HepG2 (cell line): ENCODE results near the gene DDX49. TPM values are rescaled to one million over a fixed set of nuclear protein-coding genes. Genes with fewer than 3 reads are reported as not detected.

ENCODE experiments used
- ATAC-seq: fragments of 200-7000 bp; cut with Tn5 transposase; 3 replicates; pipeline ENCODE4 v1.9.1; 2020; ENCODE audit warnings: mild to moderate bottlenecking, moderate library complexity
- BruUV-seq: library from RNA; stranded (reverse); fragments of 400-500 nt; replicated peaks from 2 replicates; lab custom pipeline; 2021; lab: Mats Ljungman, UMichigan
- CTCF ChIA-PET: fragments of 300-600 bp; formaldehyde crosslinking; extraction: SDS; loops from one replicate; lab custom pipeline; 2021; ENCODE audit warnings: low total read pairs, inconsistent platforms, low intra/inter-chr PET ratio; lab: Yijun Ruan, JAX
- POLR2A ChIA-PET: fragments of 350-600 bp; sonication (Branson Sonifier 250); formaldehyde crosslinking; loops from one replicate; lab custom pipeline; 2020; ENCODE audit warnings: antibody characterized with exemption, inconsistent platforms; lab: Yijun Ruan, JAX
- DNase-seq: peaks from one replicate; pipeline ENCODE4 v3.0.0-alpha.2; 2015; ENCODE audit warnings: low spot score
- FAIRE-seq: peaks from 3 replicates; lab custom pipeline; 2011; peaks lifted over from hg19 to GRCh38; lab: Jason Lieb, UNC
- H2AFZ ChIP-seq: one replicate; pipeline ENCODE4 v1.6.1; 2011; ENCODE audit warnings: low read length, inconsistent platforms
- H3K27ac ChIP-seq: fragments of 300-600 bp; 3 replicates; pipeline ENCODE4 v1.8.0; 2011; ENCODE audit warnings: mixed run types, mild to moderate bottlenecking, mixed read lengths, low read length, inconsistent platforms; ENCODE audit not compliant: insufficient read depth; ENCODE audit errors: extremely low read length
- H3K27me3 ChIP-seq, 2 experiments: fragments of 200-600 bp in 1 of 2; 2 replicates in 1 of 2; 3 replicates in 1 of 2; pipeline versions ENCODE4 v1.6.0 to v1.8.0; 2011; ENCODE audit warnings: low read length in 2 of 2, mild to moderate bottlenecking in 2 of 2, moderate library complexity in 2 of 2, inconsistent platforms in 1 of 2; ENCODE audit not compliant: insufficient read depth in 2 of 2, control insufficient read depth in 1 of 2
- H3K36me3 ChIP-seq, 2 experiments: fragments of 200-600 bp in 1 of 2; replicated peaks in 1 of 2; 2 replicates in 1 of 2; 3 replicates in 1 of 2; pipeline versions ENCODE4 v1.5.1 to v1.8.0; 2011; ENCODE audit warnings: low read length in 2 of 2, inconsistent platforms in 1 of 2; ENCODE audit not compliant: insufficient read depth in 2 of 2, control insufficient read depth in 1 of 2
- H3K4me1 ChIP-seq: 2 replicates; pipeline ENCODE4 v1.5.1; 2012; ENCODE audit warnings: low read length, inconsistent platforms; ENCODE audit not compliant: insufficient read depth
- H3K4me2 ChIP-seq: 2 replicates; pipeline ENCODE4 v1.6.0; 2011; ENCODE audit warnings: low read depth, low read length, inconsistent platforms
- H3K4me3 ChIP-seq, 3 experiments: fragments of 200-600 bp in 1 of 3; sonication (generic), shearing (Covaris generic) in 1 of 3; replicated peaks in 1 of 3; 2 replicates each; pipeline ENCODE4 v1.5.1; 2011 to 2016; ENCODE audit warnings: low read length in 3 of 3, inconsistent platforms in 2 of 3, low read depth in 2 of 3, mild to moderate bottlenecking in 2 of 3, control low read depth in 1 of 3, mixed read lengths in 1 of 3; ENCODE audit not compliant: insufficient read depth in 1 of 3
- H3K79me2 ChIP-seq: one replicate; pipeline ENCODE4 v1.6.1; 2011; ENCODE audit warnings: low read length, inconsistent platforms; ENCODE audit not compliant: insufficient read depth
- H3K9ac ChIP-seq: 2 replicates; pipeline ENCODE4 v1.6.0; 2011; ENCODE audit warnings: mild to moderate bottlenecking, low read depth, low read length, inconsistent platforms; ENCODE audit not compliant: insufficient read depth
- H3K9me3 ChIP-seq: 2 replicates; pipeline ENCODE4 v1.5.1; 2012; ENCODE audit warnings: mild to moderate bottlenecking, low read length
- H4K20me1 ChIP-seq: 2 replicates; pipeline ENCODE4 v1.6.0; 2011; ENCODE audit warnings: inconsistent platforms, mild to moderate bottlenecking, low read length, moderate library complexity; ENCODE audit not compliant: insufficient read depth
- BORCS8-MEF2B ChIP-seq: sonication (generic); formaldehyde crosslinking; IDR thresholded peaks from 2 replicates; pipeline ENCODE4 v1.8.0; 2022; ENCODE audit warnings: mild to moderate bottlenecking, missing genetic modification reagents
- HNRNPK ChIP-seq: fragments of 200-400 bp; formaldehyde crosslinking; IDR thresholded peaks from 2 replicates; pipeline ENCODE4 v1.6.1; 2018; ENCODE audit warnings: low read length, low read depth, moderate library complexity, mild to moderate bottlenecking; ENCODE audit not compliant: poor library complexity, severe bottlenecking
- PAX8 ChIP-seq: sonication (generic); formaldehyde crosslinking; IDR thresholded peaks from 2 replicates; pipeline ENCODE4 v1.8.0; 2022; ENCODE audit warnings: mild to moderate bottlenecking, missing genetic modification reagents, borderline replicate concordance
- REPIN1 ChIP-seq: sonication (generic); formaldehyde crosslinking; IDR thresholded peaks from 2 replicates; pipeline ENCODE4 v1.8.0; 2022; ENCODE audit warnings: missing genetic modification reagents, low read depth, mild to moderate bottlenecking, borderline replicate concordance
- SP140L ChIP-seq: sonication (generic); formaldehyde crosslinking; IDR thresholded peaks from 2 replicates; pipeline ENCODE4 v1.4.0; 2020; ENCODE audit warnings: missing genetic modification reagents, borderline replicate concordance
- SRSF4 ChIP-seq: fragments of 200-400 bp; formaldehyde crosslinking; IDR thresholded peaks from one replicate; pipeline ENCODE4 v1.6.1; 2018; ENCODE audit warnings: mild to moderate bottlenecking, low read depth, low read length, moderate library complexity; ENCODE audit not compliant: poor library complexity, severe bottlenecking
- TCF7 ChIP-seq: sonication (generic); IDR thresholded peaks from 2 replicates; pipeline ENCODE4 v1.6.1; 2016; ENCODE audit warnings: antibody characterized with exemption, low read depth
- THAP9 ChIP-seq: sonication (generic); formaldehyde crosslinking; IDR thresholded peaks from 2 replicates; pipeline ENCODE4; 2020; ENCODE audit warnings: missing genetic modification reagents, mild to moderate bottlenecking, borderline replicate concordance
- ZSCAN20 ChIP-seq: sonication (generic); formaldehyde crosslinking; IDR thresholded peaks from 2 replicates; pipeline ENCODE4 v1.4.0; 2020; ENCODE audit warnings: missing genetic modification reagents, mild to moderate bottlenecking, borderline replicate concordance
- WGBS: methylation state at CpG from one replicate; pipeline ENCODE4 v1.1.6; 2017; ENCODE audit warnings: low lambda C conversion rate; 5-methylcytosine and 5-hydroxymethylcytosine counted together
- in situ Hi-C: cut with HindIII; loops from 2 replicates; pipeline ENCODE4 v1.10.0; 2017; ENCODE audit warnings: low pct_unique_long_range_greater_than_20kb; ENCODE audit not compliant: extremely low pct_ligation_motif_present
- intact Hi-C: fragments of 100-400 bp; cut with micrococcal nuclease; formaldehyde crosslinking; loops from one replicate; pipeline ENCODE4 v1.10.0; 2022; ENCODE audit not compliant: unreplicated experiment
- polyA plus RNA-seq, 8 experiments: library from polyadenylated mRNA; depleted of rRNA in 3 of 8; stranded (reverse) in 7 of 8; unstranded in 1 of 8; fragments of >200 nt; fragmentation: Illumina TruSeq in 4 of 8; extraction: Trizol in 4 of 8; gene quantifications; 2 replicates each; pipeline versions ENCODE4 v1.2.1 to v1.2.3, GENCODE V29; 2011 to 2016; ENCODE audit warnings: low read depth in 4 of 8, missing spikeins in 1 of 8, mixed read lengths in 1 of 8; ENCODE audit not compliant: insufficient read depth in 1 of 8
- total RNA-seq, 5 experiments: library from RNA; depleted of rRNA; stranded (reverse); fragments of >200 nt; fragmentation: Illumina TruSeq; extraction: Trizol; gene quantifications; 2 replicates each; pipeline ENCODE4 v1.2.3, GENCODE V29; 2016; ENCODE audit warnings: low read depth in 1 of 5
- TF ChIP-seq, protein P1 (sequence below): sonication (generic); formaldehyde crosslinking; IDR thresholded peaks from 2 replicates; pipeline ENCODE4 v1.8.1; 2023; ENCODE audit warnings: missing genetic modification reagents, inconsistent platforms, borderline replicate concordance
- TF ChIP-seq, protein P2 (sequence below): sonication (generic); formaldehyde crosslinking; IDR thresholded peaks from 2 replicates; pipeline ENCODE4 v1.4.0; 2020; ENCODE audit warnings: mild to moderate bottlenecking, missing genetic modification reagents, borderline replicate concordance
- TF ChIP-seq, protein P3 (sequence below): IDR thresholded peaks from 2 replicates; pipeline ENCODE4 v1.6.1; 2016; ENCODE audit warnings: low read depth, control low read depth

Gene DDX49
- total and polyA plus RNA-seq, 2 of the 13 experiments (the other 11 are each of a cell fraction or from before 2014, with no cell fraction given): 27.0 to 46.2 TPM

DNA sequence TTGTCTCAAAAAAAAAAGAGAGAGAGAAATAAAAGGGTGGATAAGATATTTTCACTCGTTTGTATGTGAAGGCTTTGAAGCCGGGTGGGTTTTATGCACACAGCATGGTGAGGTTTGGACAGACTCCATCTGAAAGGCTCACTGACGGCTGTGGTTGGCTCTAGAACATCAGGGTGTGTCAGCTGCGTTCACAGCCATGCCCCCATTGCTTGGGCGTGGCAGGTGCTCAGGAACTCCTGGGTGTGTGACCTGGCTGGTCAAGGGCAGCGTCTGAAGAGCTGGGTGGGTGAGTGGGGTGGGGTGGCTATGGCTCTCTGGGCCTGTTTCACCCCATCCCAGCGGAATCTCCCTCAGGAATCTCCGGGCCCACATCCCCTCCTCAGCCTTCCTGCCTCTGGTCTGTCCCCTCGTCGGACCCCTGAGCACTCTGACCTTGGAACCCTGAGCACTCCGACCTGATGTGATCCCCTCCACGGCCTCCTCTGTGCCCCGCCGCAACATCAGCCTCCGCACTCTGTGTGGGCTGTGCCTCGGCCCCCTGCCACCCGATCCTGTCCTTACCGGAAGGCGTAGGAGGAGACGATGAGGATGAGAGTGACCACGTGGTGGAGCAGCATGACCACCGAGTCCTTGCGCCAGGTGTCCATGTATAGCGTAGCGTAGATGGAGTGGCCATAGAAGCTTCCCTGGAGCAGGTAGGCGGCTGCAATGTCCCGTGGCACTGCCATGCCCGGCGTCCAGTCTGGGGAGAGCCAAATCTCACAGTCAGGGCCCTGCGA is 35.8 kb upstream of the DDX49 start:
- Histone ChIP-seq H3K4me2 (no peak overlapping the region), H4K20me1 (no peaks in the 10 kb centered on the region), H3K27me3 (no peaks in the 10 kb centered on the region), H3K9me3 (no peaks in the 10 kb centered on the region), H2AFZ (no peak overlapping the region), H3K9ac (no peak overlapping the region), H3K4me3 (no peak overlapping the region), H3K36me3 (peaks cover 2 to 5% of the 10 kb centered on the region in 2 experiments; a peak in 1 of 5 replicates), H3K79me2 (no peaks in the 10 kb centered on the region), H3K4me1 (no peaks in the 10 kb centered on the region), H3K27ac (no peak overlapping the region)
- FAIRE-seq (no peak), DNase-seq (no peak), ATAC-seq (no peak)
- intact Hi-C loops (no loop called here), in situ Hi-C loops (no loop called here)
- CTCF ChIA-PET: no interaction called here
- WGBS: 95% methylated on average over 26 of the region's 30 CpGs
- no TSS peak for BruUV-seq
- POLR2A ChIA-PET: no interaction called here
- TF ChIP-seq BORCS8-MEF2B (CRISPR knock-in tag) (no peak), SRSF4 (no peak), THAP9 (CRISPR knock-in tag) (no peak), HNRNPK (no peak), PAX8 (CRISPR knock-in tag) (no peak), ZSCAN20 (CRISPR knock-in tag) (no peak), REPIN1 (CRISPR knock-in tag) (no peak), SP140L (CRISPR knock-in tag) (no peak), TCF7 (no peak)
- TF ChIP-seq, protein P1, sequence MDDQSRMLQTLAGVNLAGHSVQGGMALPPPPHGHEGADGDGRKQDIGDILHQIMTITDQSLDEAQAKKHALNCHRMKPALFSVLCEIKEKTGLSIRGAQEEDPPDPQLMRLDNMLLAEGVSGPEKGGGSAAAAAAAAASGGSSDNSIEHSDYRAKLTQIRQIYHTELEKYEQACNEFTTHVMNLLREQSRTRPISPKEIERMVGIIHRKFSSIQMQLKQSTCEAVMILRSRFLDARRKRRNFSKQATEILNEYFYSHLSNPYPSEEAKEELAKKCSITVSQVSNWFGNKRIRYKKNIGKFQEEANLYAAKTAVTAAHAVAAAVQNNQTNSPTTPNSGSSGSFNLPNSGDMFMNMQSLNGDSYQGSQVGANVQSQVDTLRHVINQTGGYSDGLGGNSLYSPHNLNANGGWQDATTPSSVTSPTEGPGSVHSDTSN (CRISPR knock-in tag): no peak
- TF ChIP-seq, protein P2, sequence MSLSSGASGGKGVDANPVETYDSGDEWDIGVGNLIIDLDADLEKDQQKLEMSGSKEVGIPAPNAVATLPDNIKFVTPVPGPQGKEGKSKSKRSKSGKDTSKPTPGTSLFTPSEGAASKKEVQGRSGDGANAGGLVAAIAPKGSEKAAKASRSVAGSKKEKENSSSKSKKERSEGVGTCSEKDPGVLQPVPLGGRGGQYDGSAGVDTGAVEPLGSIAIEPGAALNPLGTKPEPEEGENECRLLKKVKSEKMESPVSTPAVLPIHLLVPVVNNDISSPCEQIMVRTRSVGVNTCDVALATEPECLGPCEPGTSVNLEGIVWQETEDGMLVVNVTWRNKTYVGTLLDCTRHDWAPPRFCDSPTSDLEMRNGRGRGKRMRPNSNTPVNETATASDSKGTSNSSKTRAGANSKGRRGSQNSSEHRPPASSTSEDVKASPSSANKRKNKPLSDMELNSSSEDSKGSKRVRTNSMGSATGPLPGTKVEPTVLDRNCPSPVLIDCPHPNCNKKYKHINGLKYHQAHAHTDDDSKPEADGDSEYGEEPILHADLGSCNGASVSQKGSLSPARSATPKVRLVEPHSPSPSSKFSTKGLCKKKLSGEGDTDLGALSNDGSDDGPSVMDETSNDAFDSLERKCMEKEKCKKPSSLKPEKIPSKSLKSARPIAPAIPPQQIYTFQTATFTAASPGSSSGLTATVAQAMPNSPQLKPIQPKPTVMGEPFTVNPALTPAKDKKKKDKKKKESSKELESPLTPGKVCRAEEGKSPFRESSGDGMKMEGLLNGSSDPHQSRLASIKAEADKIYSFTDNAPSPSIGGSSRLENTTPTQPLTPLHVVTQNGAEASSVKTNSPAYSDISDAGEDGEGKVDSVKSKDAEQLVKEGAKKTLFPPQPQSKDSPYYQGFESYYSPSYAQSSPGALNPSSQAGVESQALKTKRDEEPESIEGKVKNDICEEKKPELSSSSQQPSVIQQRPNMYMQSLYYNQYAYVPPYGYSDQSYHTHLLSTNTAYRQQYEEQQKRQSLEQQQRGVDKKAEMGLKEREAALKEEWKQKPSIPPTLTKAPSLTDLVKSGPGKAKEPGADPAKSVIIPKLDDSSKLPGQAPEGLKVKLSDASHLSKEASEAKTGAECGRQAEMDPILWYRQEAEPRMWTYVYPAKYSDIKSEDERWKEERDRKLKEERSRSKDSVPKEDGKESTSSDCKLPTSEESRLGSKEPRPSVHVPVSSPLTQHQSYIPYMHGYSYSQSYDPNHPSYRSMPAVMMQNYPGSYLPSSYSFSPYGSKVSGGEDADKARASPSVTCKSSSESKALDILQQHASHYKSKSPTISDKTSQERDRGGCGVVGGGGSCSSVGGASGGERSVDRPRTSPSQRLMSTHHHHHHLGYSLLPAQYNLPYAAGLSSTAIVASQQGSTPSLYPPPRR (CRISPR knock-in tag): no peak
- TF ChIP-seq, protein P3, sequence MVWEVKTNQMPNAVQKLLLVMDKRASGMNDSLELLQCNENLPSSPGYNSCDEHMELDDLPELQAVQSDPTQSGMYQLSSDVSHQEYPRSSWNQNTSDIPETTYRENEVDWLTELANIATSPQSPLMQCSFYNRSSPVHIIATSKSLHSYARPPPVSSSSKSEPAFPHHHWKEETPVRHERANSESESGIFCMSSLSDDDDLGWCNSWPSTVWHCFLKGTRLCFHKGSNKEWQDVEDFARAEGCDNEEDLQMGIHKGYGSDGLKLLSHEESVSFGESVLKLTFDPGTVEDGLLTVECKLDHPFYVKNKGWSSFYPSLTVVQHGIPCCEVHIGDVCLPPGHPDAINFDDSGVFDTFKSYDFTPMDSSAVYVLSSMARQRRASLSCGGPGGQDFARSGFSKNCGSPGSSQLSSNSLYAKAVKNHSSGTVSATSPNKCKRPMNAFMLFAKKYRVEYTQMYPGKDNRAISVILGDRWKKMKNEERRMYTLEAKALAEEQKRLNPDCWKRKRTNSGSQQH: no peak
